ENCODE data around the gene SLCO1B3.

SLCO1B3 gene

DNA sequence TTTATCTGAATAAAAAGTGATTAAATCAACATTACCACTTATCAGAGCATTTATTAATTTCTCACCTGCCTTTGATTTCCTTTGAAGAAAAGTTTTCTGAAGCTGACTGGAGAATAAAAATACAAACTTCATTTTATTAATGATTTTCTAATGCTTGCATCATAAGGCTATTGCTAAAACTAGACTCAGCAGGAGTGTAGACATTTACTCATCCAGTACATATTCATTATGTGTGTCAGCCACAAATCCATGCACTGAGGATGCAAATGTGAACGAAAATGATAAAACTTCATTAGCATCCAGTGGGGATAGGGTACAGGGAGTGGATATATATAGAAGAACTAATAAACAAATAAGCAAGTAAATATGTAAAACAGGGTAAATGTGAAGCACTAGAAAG lies 74.6 kb downstream of the SLCO1B3 start:
- no peak for DNase-seq

DNA sequence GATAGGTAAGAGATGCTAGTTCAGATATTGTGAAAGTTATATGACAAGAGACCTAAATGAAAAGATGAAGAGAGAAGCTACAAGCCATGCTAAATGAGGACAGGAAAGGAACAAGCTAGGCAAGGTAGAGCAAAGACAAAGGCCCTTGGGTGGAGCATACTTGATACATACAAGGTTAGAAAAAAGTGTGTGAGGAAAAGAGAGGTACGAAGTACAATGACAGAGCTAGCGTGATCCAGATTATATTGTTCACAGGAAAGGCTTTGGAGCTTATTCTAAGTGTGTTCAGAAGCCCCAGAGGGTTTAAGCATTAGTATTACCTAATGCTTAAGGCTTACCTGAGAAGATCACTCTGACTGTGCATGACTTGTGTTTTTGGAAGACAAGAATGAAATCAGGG lies 75.0 kb downstream of the SLCO1B3 start:
- DNase-seq = no peak

DNA sequence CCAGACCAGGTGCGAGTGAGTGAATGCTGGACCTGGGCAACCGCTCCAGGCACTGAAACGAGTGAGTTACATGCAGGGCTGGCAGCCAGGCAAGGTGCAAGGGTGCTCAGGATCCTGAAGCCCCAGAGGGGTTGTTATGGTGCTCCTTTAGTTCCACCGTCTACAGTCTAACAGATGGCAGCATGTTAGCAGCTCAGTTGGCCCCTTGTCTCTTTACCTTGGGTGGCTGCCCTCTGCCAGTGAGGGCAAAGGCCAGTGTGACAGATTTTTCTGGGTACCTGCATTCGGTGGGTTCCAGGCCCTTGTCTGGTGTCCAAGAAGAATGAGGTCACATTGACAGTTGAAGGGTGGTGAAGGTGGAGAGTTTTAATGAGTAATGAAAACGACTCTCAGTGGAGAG lies 106.8 kb downstream of the SLCO1B3 start:
- DNase-seq = no peak

DNA sequence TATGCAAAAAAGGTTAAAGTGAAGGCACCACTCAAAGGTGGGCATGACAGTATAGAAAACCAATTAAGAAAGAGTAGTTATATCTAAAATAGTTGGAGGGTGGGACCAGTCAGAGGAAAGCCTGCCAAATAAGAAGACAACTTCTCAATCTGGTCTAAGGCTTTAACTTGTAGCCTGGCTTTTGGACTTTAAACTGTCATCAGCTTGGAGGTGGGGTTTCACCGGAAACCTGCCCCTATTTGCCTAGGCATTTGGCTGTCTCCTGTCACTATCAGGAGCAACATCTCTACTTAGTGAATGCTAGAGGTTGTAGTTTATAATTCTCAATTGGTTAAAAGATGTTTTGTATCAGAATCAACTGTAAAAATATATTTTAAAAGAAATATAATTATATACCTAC lies 107.3 kb downstream of the SLCO1B3 start:
- no peak for DNase-seq

DNA sequence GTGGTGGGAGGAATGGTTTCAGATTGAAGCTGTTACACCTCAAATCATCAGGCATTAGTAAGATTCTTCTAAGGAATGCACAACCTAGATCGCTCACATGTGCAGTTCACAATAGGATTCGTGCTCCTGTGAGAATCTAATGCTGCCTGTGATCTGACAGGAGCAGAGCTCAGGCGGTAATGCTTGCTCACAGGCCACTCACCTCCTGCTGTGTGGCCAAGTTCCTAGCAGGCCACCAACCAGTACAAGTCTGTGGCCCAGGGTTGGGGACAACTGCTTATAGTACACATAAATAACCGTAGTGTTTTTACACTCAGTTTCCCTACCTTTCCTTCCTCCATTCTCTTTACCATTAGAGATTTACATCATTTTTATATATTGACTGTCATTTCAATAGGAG lies 121.4 kb downstream of the SLCO1B3 start:
- no peak for DNase-seq

DNA sequence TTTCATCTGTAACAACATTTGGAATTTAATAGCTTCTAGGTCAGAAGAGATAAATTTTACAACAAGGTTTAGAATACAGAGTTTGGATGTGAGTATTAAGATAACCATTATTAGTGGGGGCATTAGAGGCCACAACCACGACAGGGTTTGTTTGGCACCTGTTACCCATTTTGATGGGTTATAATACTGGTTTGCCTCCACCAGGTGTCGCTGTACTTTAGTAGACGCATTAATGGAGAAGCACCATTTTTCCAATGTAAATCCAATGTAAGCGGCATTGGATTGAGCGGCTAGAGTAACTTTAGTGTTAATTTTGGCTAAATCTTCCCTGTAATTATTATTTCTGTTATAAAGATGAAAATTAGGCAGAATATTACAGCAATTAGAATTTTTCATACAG lies 136.2 kb downstream of the SLCO1B3 start:
- no peak for DNase-seq

DNA sequence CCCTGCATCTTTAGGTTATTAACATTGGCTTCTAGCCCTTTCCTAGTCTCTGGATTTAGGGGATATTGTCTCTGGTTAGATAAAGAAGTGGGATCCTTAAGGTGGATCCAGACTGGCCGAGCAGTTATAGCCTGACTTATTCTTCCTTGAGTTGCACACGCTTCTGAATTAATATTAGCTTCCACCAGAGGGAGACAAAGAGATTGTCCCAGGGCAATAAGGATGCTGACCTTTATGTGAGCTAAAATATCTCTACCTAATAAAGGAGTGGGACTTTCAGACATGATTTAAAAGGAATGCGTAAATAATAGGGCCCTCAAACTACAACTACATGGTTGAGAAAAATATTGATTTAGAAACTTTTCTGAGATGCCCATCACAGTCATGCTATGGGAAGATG lies 139.7 kb downstream of the SLCO1B3 start:
- no peak for DNase-seq

DNA sequence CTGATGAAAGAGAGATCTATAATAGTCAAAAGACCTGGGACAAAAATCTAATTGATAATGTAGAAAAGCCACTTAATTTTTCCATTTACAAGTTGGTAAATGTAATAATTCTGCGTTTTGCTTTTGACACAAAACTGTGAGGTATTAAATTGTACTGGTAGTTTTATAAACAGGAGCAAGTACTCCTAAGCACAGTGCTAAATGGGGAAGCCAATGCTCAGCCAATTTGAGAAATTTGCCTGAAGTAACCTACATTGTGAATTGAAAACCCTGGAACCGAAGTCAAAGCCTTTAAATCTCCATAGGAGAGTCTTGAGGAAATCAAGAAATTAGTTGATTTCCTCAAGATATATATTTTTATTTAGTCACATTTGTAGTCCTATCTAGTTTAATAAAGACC lies 152.8 kb downstream of the SLCO1B3 start:
- DNase-seq = no peak

DNA sequence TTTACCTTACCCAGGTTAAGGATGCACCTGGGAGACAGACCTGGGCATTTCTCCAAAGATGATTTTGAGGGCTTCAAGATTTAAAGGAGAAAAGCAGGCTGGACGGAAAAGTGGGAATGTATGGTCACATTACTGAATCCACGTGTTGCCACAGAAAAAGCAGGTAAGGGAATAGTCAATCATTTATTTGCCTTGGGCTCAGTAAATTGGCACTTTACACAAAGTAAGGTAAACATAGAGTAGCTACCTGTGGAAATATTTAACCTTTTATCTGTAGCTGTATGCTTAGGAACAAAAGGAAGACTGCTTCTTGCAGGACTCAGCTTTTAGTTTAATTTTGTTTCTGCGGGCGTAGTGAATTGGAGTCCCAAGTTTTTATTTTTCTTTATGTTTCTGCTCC lies 153.3 kb downstream of the SLCO1B3 start:
- no peak for DNase-seq
